Astrocyte (in vitro differentiated cells and primary cell): ENCODE results near the gene DYNLT1. TPM values are rescaled to one million over a fixed set of nuclear protein-coding genes. Genes with fewer than 3 reads are reported as not detected.
"Not testable (repeated sequence)": the region's sequence is repeated elsewhere in the genome, so short reads cannot be mapped to it uniquely, and the experiment has no call there.

Experiments used
- DNase-seq: peaks from one replicate; pipeline ENCODE4 v3.0.0-alpha.2; 2010; ENCODE audit warnings: low read depth
- FAIRE-seq: peaks from 2 replicates; lab custom pipeline; 2011; peaks lifted over from hg19 to GRCh38; lab: Jason Lieb, UNC
- H2AFZ ChIP-seq: 2 replicates; pipeline ENCODE4 v1.6.0; 2012; ENCODE audit warnings: low read depth, low read length, inconsistent platforms
- H3K27ac ChIP-seq: 2 replicates; pipeline ENCODE4 v1.5.1; 2011; ENCODE audit warnings: low read depth, low read length, inconsistent platforms
- H3K27me3 ChIP-seq: 2 replicates; pipeline ENCODE4 v1.6.0; 2011; ENCODE audit warnings: low read length, inconsistent platforms; ENCODE audit not compliant: insufficient read depth
- H3K36me3 ChIP-seq: 2 replicates; pipeline ENCODE4 v1.5.1; 2011; ENCODE audit warnings: low read length, inconsistent platforms; ENCODE audit not compliant: insufficient read depth
- H3K4me1 ChIP-seq: 2 replicates; pipeline ENCODE4 v1.5.1; 2011; ENCODE audit warnings: low read length, inconsistent platforms; ENCODE audit not compliant: insufficient read depth
- H3K4me2 ChIP-seq: 2 replicates; pipeline ENCODE4 v1.6.0; 2012; ENCODE audit warnings: low read length, inconsistent platforms
- H3K4me3 ChIP-seq: 2 replicates; pipeline ENCODE4 v1.5.1; 2011; ENCODE audit warnings: low read depth, mild to moderate bottlenecking, low read length, inconsistent platforms; ENCODE audit not compliant: insufficient read depth
- H3K79me2 ChIP-seq: 2 replicates; pipeline ENCODE4 v1.6.0; 2012; ENCODE audit warnings: mild to moderate bottlenecking, low read length, inconsistent platforms; ENCODE audit not compliant: insufficient read depth
- H3K9ac ChIP-seq: 2 replicates; pipeline ENCODE4 v1.6.0; 2012; ENCODE audit warnings: mild to moderate bottlenecking, low read length, inconsistent platforms
- H3K9me3 ChIP-seq: 2 replicates; pipeline ENCODE4 v1.5.1; 2012; ENCODE audit warnings: low read depth, mild to moderate bottlenecking, low read length, inconsistent platforms; ENCODE audit not compliant: insufficient read depth
- H4K20me1 ChIP-seq: 2 replicates; pipeline ENCODE4 v1.6.0; 2012; ENCODE audit warnings: low read length, inconsistent platforms; ENCODE audit not compliant: insufficient read depth
- H3K27ac Mint-ChIP-seq: one replicate; pipeline ENCODE4 v1.8.0; 2021; ENCODE audit warnings: mild to moderate bottlenecking, mixed read lengths; ENCODE audit not compliant: unreplicated experiment
- H3K27me3 Mint-ChIP-seq: one replicate; pipeline ENCODE4 v1.8.0; 2021; ENCODE audit warnings: low read depth, mixed read lengths; ENCODE audit not compliant: unreplicated experiment
- H3K36me3 Mint-ChIP-seq: one replicate; pipeline ENCODE4 v1.8.0; 2021; ENCODE audit warnings: low read depth, mixed read lengths; ENCODE audit not compliant: unreplicated experiment
- H3K4me1 Mint-ChIP-seq: one replicate; pipeline ENCODE4 v1.8.0; 2021; ENCODE audit warnings: low read depth, mixed read lengths; ENCODE audit not compliant: unreplicated experiment
- H3K4me3 Mint-ChIP-seq: one replicate; pipeline ENCODE4 v1.8.0; 2021; ENCODE audit warnings: mild to moderate bottlenecking, moderate library complexity, mixed read lengths; ENCODE audit not compliant: unreplicated experiment
- H3K9me3 Mint-ChIP-seq: one replicate; pipeline ENCODE4 v1.8.0; 2021; ENCODE audit warnings: mild to moderate bottlenecking, mixed read lengths; ENCODE audit not compliant: unreplicated experiment
- CTCF ChIP-seq: IDR thresholded peaks from 2 replicates; pipeline ENCODE4 v1.5.1; 2011; ENCODE audit warnings: low read depth, mild to moderate bottlenecking, inconsistent platforms, low read length, moderate library complexity; ENCODE audit not compliant: insufficient read depth
- EZH2 ChIP-seq: IDR thresholded peaks from 2 replicates; pipeline ENCODE4 v1.6.1; 2012; ENCODE audit warnings: mild to moderate bottlenecking, low read length, inconsistent platforms; ENCODE audit not compliant: insufficient read depth
- total RNA-seq: library from RNA; stranded (reverse); gene quantifications from 2 replicates; pipeline ENCODE4 v1.2.1, GENCODE V29; 2021

Gene DYNLT1
- total RNA-seq, 1 donor from 2014 or later, result 169 TPM

GRCh38 chr6:158677906-158678578, 33.5 kb upstream of the DYNLT1 start:
- H3K4me3 Mint-ChIP-seq, result no peak overlapping the region
- no peak overlapping the region for H3K27ac Mint-ChIP-seq
- no peak for FAIRE-seq
- H4K20me1 ChIP-seq, result no peaks in the 10 kb centered on the region
- H3K27ac ChIP-seq, result no peak overlapping the region
- peaks cover 9% of the 10 kb centered on the region for H3K27me3 Mint-ChIP-seq
- no peak for DNase-seq
- H3K9me3 ChIP-seq, result no peaks in the 10 kb centered on the region
- TF ChIP-seq CTCF, result no peak
- no peak for TF ChIP-seq EZH2
- no peaks in the 10 kb centered on the region for H3K4me1 ChIP-seq
- H3K79me2 ChIP-seq, result no peaks in the 10 kb centered on the region
- H3K36me3 ChIP-seq, result no peaks in the 10 kb centered on the region
- H3K4me1 Mint-ChIP-seq, result no peaks in the 10 kb centered on the region
- H3K9ac ChIP-seq, result no peak overlapping the region
- no peaks in the 10 kb centered on the region for H3K9me3 Mint-ChIP-seq
- H3K4me3 ChIP-seq, result no peak overlapping the region
- H2AFZ ChIP-seq, result no peak overlapping the region
- no peaks in the 10 kb centered on the region for H3K27me3 ChIP-seq
- no peaks in the 10 kb centered on the region for H3K36me3 Mint-ChIP-seq
- no peak overlapping the region for H3K4me2 ChIP-seq

- not testable (repeated sequence) for H3K27ac ChIP-seq, H3K36me3 ChIP-seq, H3K4me2 ChIP-seq, H3K27ac Mint-ChIP-seq, DNase-seq, FAIRE-seq, H3K27me3 Mint-ChIP-seq, H3K4me1 Mint-ChIP-seq, H3K27me3 ChIP-seq, H3K4me3 ChIP-seq, H4K20me1 ChIP-seq, H3K9me3 ChIP-seq, H3K4me3 Mint-ChIP-seq, H3K79me2 ChIP-seq, H3K9ac ChIP-seq, H3K36me3 Mint-ChIP-seq, H3K4me1 ChIP-seq, H2AFZ ChIP-seq, H3K9me3 Mint-ChIP-seq
Observed at GRCh38 chr6:158677094-158677493, 32.6 kb upstream of the DYNLT1 start.

- DNase-seq, result no peak
- Histone ChIP-seq H3K4me3 (no peak overlapping the region), H2AFZ (no peak overlapping the region), H4K20me1 (no peaks in the 10 kb centered on the region), H3K27ac (no peak overlapping the region), H3K9me3 (no peaks in the 10 kb centered on the region), H3K9ac (no peak overlapping the region), H3K79me2 (no peaks in the 10 kb centered on the region), H3K36me3 (no peaks in the 10 kb centered on the region), H3K4me1 (peaks cover under 1% of the 10 kb centered on the region), H3K27me3 (no peaks in the 10 kb centered on the region), H3K4me2 (no peak overlapping the region)
- Mint-ChIP-seq H3K36me3 (no peaks in the 10 kb centered on the region), H3K9me3 (no peaks in the 10 kb centered on the region), H3K27me3 (peaks cover 10% of the 10 kb centered on the region), H3K27ac (no peak overlapping the region), H3K4me1 (peaks cover 3% of the 10 kb centered on the region), H3K4me3 (no peak overlapping the region)
- no peak for TF ChIP-seq CTCF
- TF ChIP-seq EZH2, result no peak
- FAIRE-seq, result no peak
Observed at GRCh38 chr6:158674342-158675131, 30.0 kb upstream of the DYNLT1 start.
